OCI-LY3 (cell line): ENCODE measurements around the gene CDC37.

Experiments
- EZH2phosphoT487 ChIP-seq: fragments of 200-600 bp; shearing (Covaris generic); IDR thresholded peaks from 2 replicates; pipeline ENCODE4 v1.6.1; 2018; ENCODE audit warnings: antibody characterized with exemption, mixed run types, low read depth
- TF ChIP-seq, protein P1 (sequence below): fragments of 200-600, 300-600 bp; sonication (generic); IDR thresholded peaks from 2 replicates; pipeline ENCODE4 v1.5.1; 2014; ENCODE audit warnings: antibody characterized with exemption, low read length, low read depth

DNA sequence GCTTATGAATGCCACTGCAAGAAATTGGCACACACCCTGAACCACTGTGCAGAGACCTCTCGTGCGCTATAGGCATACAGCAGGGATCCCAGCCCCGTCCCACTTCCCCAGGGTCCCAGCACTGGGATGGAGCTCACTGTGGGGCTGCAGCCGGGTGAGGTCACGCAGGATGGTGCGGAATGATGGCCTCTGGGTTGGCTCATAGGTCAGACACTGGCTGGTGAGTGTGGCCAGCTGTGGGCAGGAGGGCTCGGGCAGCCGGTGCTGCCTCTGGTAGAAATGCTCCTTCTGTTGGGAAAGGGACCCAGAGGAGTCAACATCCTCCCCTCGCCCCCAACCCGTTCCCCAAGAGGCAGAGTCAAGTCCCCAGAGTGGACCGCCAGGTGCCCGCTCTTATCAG lies 46.9 kb downstream of the CDC37 start:
- TF ChIP-seq, protein P1, sequence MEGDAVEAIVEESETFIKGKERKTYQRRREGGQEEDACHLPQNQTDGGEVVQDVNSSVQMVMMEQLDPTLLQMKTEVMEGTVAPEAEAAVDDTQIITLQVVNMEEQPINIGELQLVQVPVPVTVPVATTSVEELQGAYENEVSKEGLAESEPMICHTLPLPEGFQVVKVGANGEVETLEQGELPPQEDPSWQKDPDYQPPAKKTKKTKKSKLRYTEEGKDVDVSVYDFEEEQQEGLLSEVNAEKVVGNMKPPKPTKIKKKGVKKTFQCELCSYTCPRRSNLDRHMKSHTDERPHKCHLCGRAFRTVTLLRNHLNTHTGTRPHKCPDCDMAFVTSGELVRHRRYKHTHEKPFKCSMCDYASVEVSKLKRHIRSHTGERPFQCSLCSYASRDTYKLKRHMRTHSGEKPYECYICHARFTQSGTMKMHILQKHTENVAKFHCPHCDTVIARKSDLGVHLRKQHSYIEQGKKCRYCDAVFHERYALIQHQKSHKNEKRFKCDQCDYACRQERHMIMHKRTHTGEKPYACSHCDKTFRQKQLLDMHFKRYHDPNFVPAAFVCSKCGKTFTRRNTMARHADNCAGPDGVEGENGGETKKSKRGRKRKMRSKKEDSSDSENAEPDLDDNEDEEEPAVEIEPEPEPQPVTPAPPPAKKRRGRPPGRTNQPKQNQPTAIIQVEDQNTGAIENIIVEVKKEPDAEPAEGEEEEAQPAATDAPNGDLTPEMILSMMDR, result no peak
- no peak for TF ChIP-seq EZH2phosphoT487
